Measurements from ENCODE around the gene NGRN.
"Not testable (repeated sequence)": the region's sequence is repeated elsewhere in the genome, so short reads cannot be mapped to it uniquely, and the experiment has no call there.

The NGRN gene

GRCh38 chr15:90234096-90234988 is 31.1 kb upstream of the NGRN start, which contains the start of gene GDPGP1:
TSS of gene GDPGP1 (plus strand) at chr15:90234209. CDS start at chr15:90240909, 6,700 bp downstream.
- DNase-seq = peak in 2 of 14 donors; percentile 91 to 99

- DNase-seq = no peak
These were observed 26.1 kb upstream of the NGRN start for GRCh38 chr15:90239371-90239770.

GRCh38 chr15:90240856-90241255 is 24.6 kb upstream of the NGRN start:
- DNase-seq = peak in 1 of 14 donors; percentile 11

- no peak for DNase-seq
These were observed 23.9 kb upstream of the NGRN start for GRCh38 chr15:90241343-90242192.

GRCh38 chr15:90243943-90244639 is 21.4 kb upstream of the NGRN start:
- no peak for DNase-seq

- DNase-seq = no peak
These were observed 16.7 kb upstream of the NGRN start for GRCh38 chr15:90248789-90249202.

GRCh38 chr15:90249203-90249863 is 16.1 kb upstream of the NGRN start, which contains the start of gene TTLL13:
TSS of gene TTLL13 (plus strand) at chr15:90249556. CDS start at chr15:90250631, 1,075 bp downstream.
- peak; percentile 3 to 84 (median 72) for DNase-seq

GRCh38 chr15:90257776-90258175 is 7.7 kb upstream of the NGRN start:
- no peak for DNase-seq

GRCh38 chr15:90259524-90259923 is 5.9 kb upstream of the NGRN start:
- DNase-seq = no peak

GRCh38 chr15:90260731-90261130 is 4.7 kb upstream of the NGRN start:
- DNase-seq = not testable (repeated sequence)

GRCh38 chr15:90261811-90262210 is 3.7 kb upstream of the NGRN start:
- DNase-seq = peak in 1 of 14 donors; percentile 13

- DNase-seq = no peak
These were observed 3.0 kb upstream of the NGRN start for GRCh38 chr15:90262426-90262825.

GRCh38 chr15:90264671-90265070 is 801 bp upstream of the NGRN start:
- DNase-seq = no peak

- peak in 7 of 14 donors; percentile 29 to 77 (median 60) for DNase-seq
These were observed 574 bp downstream of the NGRN start for GRCh38 chr15:90266061-90266431.

- DNase-seq = no peak
These were observed 1.0 kb downstream of the NGRN start for GRCh38 chr15:90266485-90266884.

GRCh38 chr15:90268415-90268814 is 2.9 kb downstream of the NGRN start:
- DNase-seq = no peak

- no peak for DNase-seq
These were observed 5.2 kb downstream of the NGRN start for GRCh38 chr15:90270502-90271150.

- no peak for DNase-seq
These were observed 6.1 kb downstream of the NGRN start for GRCh38 chr15:90271459-90272166.

GRCh38 chr15:90278467-90278866 is 13.0 kb downstream of the NGRN start:
- not testable (repeated sequence) for DNase-seq

- not testable (repeated sequence) for DNase-seq
These were observed 15.3 kb downstream of the NGRN start for GRCh38 chr15:90280743-90281142.

GRCh38 chr15:90281637-90282036 is 16.2 kb downstream of the NGRN start:
- not testable (repeated sequence) for DNase-seq
